VCaP (cell line): ENCODE results near the gene CXCL6.

ENCODE experiments used
- H3K27ac ChIP-seq: fragments of 450-650 bp; 2 replicates; pipeline ENCODE4 v1.5.1; 2017
- CTCF ChIP-seq: fragments of 450-650 bp; conservative IDR thresholded peaks from 2 replicates; pipeline ENCODE4 v1.5.1; 2017; ENCODE audit warnings: mild to moderate bottlenecking, moderate library complexity

Gene CXCL6

GRCh38 chr4:73850261-73850970 lies 13.9 kb downstream of the CXCL6 start:
- TF ChIP-seq CTCF, result no peak
- no peak overlapping the region for H3K27ac ChIP-seq

DNA sequence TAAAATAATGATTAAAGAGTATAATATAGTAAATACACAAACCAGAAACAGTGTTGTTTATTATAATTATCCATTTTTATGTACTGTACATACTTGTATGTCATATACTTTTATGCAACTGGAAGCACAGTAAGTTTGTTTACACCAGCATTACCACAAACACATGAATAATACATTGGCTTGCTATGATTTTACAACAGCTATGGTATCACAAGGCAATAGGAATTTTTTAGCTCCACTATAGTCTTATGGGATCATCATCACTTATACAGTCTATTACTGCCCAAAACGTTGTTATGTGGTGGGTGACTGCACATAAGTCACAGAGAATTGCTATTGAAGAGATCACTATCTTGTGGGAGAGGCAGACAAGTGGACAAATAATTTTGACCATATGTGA lies 14.8 kb downstream of the CXCL6 start:
- H3K27ac ChIP-seq, result no peak overlapping the region
- no peak for TF ChIP-seq CTCF

GRCh38 chr4:73852771-73853170 lies 16.3 kb downstream of the CXCL6 start:
- H3K27ac ChIP-seq, result peak overlapping the region; percentile 17; the same call in 1 of the 2 replicates
- no peak for TF ChIP-seq CTCF

- H3K27ac ChIP-seq, result peak within 1 kb of the TSS; percentile 17; the same call in 1 of the 2 replicates
- TF ChIP-seq CTCF, result peak; percentile 71
Measured at GRCh38 chr4:73853246-73853704, 16.8 kb downstream of the CXCL6 start, which contains the start of gene PF4V1. Gene PF4V1, plus strand, starts transcription at chr4:73853296. Its CDS starts 67 bp downstream, at chr4:73853363.

DNA sequence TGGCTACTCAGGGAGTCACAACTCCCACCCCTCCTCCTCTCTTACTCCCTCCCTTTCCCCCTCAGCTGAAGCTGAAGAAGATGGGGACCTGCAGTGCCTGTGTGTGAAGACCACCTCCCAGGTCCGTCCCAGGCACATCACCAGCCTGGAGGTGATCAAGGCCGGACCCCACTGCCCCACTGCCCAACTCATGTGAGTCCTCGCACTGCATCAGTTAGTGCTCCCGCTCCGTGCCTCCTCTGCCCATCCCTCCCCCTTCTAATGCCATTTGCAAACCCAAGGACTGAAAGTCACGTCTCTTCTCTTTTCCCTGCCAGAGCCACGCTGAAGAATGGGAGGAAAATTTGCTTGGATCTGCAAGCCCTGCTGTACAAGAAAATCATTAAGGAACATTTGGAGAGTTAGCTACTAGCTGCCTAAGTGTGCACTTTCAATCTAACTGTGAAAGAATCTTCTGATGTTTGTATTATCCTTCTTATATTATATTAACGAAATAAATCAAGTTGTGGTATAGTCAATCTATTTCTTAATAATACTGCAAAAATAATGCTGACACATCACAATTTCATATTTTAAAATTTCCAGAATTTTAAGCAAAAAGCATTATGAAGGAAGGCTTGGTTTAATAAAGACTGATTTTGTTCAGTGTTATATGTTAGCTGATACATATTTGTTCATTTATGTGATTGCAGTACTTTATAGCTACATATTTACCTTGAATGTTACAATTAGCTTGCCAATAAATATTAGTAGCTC lies 17.4 kb downstream of the CXCL6 start:
- no peak for TF ChIP-seq CTCF
- peak overlapping the region; percentile 17; the same call in 1 of the 2 replicates for H3K27ac ChIP-seq

DNA sequence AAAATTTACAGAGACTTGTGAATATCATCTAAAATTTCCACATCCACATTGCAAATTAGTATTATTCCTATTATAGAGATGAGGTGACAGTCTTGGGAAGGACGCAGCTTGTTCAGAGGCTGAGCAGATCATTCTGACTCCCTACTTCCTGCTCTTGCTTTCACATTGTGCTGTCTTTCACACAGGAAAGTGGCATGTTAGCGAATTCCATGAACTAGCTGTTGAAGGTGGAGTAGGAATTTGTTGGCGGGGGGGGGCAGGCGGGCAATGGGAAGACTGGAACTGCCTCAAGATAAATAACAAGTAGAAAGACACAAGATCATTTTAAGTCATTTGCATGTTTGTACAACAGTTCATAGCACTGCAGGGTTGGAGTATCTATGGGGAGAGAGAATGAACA lies 18.9 kb downstream of the CXCL6 start:
- no peak for TF ChIP-seq CTCF
- H3K27ac ChIP-seq, result no peak overlapping the region

DNA sequence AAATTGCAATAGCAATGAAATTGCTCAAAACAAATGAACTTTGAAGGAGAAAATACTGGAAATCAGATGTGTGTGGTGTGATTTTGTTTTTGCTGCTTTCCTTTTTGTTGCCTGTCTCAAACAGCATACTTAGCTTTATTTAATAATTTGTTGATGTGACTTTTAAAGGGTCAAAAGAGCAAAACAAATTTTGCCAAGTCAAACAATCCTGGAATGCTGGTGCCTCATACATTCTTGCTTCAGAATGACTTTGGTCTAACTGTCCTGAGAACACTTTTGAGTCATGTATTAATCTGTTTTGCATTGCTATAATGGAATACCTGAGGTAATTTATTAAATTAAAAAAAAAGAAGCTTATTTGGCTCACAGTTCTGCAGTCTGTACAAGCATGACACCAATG lies 20.0 kb downstream of the CXCL6 start:
- no peak overlapping the region for H3K27ac ChIP-seq
- no peak for TF ChIP-seq CTCF
